Uterus (tissue), 4 donors: ENCODE measurements around the gene PDPN. TPM values are rescaled to one million over a fixed set of nuclear protein-coding genes. Genes with fewer than 3 reads are reported as not detected.

ENCODE experiments used
- DNase-seq, 2 donors: peaks; one replicate each; pipeline ENCODE4 v3.0.0-alpha.2; 2019 to 2020
- H3K27ac ChIP-seq, 2 donors: fragments of 200-600 bp; sonication (generic); 1 replicate in 1 of 2; 2 replicates in 1 of 2; pipeline ENCODE4 v1.5.1; 2016 to 2018
- H3K27me3 ChIP-seq, 2 donors: fragments of 200-600 bp; sonication (generic); one replicate each; pipeline ENCODE4 v1.5.1; 2018 to 2019; ENCODE audit warnings: control low read depth in 1 of 2
- H3K36me3 ChIP-seq, 2 donors: fragments of 200-600 bp; sonication (generic); one replicate each; pipeline ENCODE4 v1.5.1; 2019; ENCODE audit warnings: control low read depth in 1 of 2
- H3K4me1 ChIP-seq, 2 donors: fragments of 200-600 bp; sonication (generic); one replicate each; pipeline ENCODE4 v1.5.1; 2018 to 2019; ENCODE audit warnings: control low read depth in 1 of 2
- H3K4me3 ChIP-seq, 2 donors: fragments of 200-600 bp; sonication (generic); 1 replicate in 1 of 2; 2 replicates in 1 of 2; pipeline ENCODE4 v1.5.1; 2018 to 2019; ENCODE audit warnings: mild to moderate bottlenecking in 1 of 2
- H3K9me3 ChIP-seq, 2 donors: fragments of 200-600 bp; sonication (generic); one replicate each; pipeline ENCODE4 v1.5.1; 2019; ENCODE audit warnings: control low read depth in 1 of 2
- POLR2A ChIP-seq, 2 donors: fragments of 450-650 bp; IDR thresholded peaks; one replicate each; pipeline ENCODE4 v1.6.1; 2016; ENCODE audit warnings: antibody characterized with exemption in 2 of 2, mild to moderate bottlenecking in 1 of 2, moderate library complexity in 1 of 2
- intact Hi-C: fragments of 100-400 bp; cut with DNase I; formaldehyde crosslinking; loops from one replicate; pipeline ENCODE4 v1.15.1; 2023; ENCODE audit warnings: low total_unique reads
- total RNA-seq, 4 donors: library from RNA; depleted of rRNA in 3 of 4; stranded (reverse); fragments of >200 nt in 3 of 4; gene quantifications; one replicate each; pipeline versions ENCODE4 v1.1.0 to v1.2.4, GENCODE V29; 2014 to 2023
- TF ChIP-seq, protein P1 (sequence below), 4 experiments: fragments of 200-600 bp in 2 of 4; fragments of 450-650 bp in 2 of 4; sonication (generic) in 2 of 4; IDR thresholded peaks; one replicate each; pipeline ENCODE4 v1.5.1; 2016 to 2019; ENCODE audit warnings: antibody characterized with exemption in 4 of 4, mild to moderate bottlenecking in 2 of 4, moderate library complexity in 1 of 4
- donor health status: DM: yes; HTN: yes; CAD: no.

The PDPN gene
- total RNA-seq, 4 donors from 2014 or later, result 17.7 to 50.0 (median 30.7) TPM

DNA sequence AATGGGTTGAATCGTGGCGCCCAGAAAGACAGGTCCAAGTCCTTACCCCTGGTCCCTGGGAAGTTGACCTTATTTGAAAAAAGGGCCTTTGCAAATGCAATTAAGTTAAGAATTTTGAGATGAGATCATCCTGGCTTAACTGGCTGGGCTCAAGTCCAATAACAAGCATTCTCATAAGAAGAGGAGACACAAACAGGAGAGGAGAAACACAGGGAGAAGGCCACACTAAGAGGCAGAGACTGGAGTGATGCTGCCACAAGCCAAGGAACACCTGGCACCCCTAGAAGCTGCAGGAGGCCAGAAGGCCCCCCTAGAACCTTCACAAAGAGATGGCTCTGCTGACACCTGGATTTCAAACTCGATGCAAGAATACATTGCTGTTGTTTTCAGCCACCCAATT, 44.6 kb downstream of the PDPN start:
- Histone ChIP-seq H3K36me3 (no peaks in the 10 kb centered on the region), H3K9me3 (no peaks in the 10 kb centered on the region), H3K4me1 (no peaks in the 10 kb centered on the region), H3K27ac (no peak overlapping the region), H3K27me3 (no peaks in the 10 kb centered on the region), H3K4me3 (no peak overlapping the region)
- TF ChIP-seq, protein P1, sequence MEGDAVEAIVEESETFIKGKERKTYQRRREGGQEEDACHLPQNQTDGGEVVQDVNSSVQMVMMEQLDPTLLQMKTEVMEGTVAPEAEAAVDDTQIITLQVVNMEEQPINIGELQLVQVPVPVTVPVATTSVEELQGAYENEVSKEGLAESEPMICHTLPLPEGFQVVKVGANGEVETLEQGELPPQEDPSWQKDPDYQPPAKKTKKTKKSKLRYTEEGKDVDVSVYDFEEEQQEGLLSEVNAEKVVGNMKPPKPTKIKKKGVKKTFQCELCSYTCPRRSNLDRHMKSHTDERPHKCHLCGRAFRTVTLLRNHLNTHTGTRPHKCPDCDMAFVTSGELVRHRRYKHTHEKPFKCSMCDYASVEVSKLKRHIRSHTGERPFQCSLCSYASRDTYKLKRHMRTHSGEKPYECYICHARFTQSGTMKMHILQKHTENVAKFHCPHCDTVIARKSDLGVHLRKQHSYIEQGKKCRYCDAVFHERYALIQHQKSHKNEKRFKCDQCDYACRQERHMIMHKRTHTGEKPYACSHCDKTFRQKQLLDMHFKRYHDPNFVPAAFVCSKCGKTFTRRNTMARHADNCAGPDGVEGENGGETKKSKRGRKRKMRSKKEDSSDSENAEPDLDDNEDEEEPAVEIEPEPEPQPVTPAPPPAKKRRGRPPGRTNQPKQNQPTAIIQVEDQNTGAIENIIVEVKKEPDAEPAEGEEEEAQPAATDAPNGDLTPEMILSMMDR (IDR thresholded peaks at IDR 0.05), result no peak
- no peak for TF ChIP-seq POLR2A (IDR thresholded peaks at IDR 0.05)
- intact Hi-C loops, result no loop called here
- DNase-seq, result no peak

DNA sequence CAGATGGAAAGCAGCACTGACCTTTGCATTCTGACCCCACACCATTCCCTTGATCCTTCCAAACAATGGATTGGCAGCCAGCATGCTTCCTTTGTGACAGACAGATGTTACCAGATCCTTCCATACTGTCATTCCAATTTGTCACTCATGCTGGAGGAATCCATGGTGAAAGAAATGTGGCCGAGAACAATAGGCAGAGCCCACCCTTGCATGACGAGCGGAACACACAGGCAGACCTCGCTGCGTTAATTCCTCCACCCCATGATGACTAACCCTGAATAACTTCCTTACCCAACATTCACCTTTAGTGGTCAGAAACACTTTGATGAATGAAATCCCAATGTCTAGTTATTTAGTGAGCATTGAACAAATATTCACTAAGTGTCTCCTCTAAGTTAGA, 45.1 kb downstream of the PDPN start:
- intact Hi-C loops, result no loop called here
- no peak for TF ChIP-seq POLR2A (IDR thresholded peaks at IDR 0.05)
- TF ChIP-seq, protein P1 (IDR thresholded peaks at IDR 0.05), result no peak
- no peaks in the 10 kb centered on the region for H3K4me1 ChIP-seq

DNA sequence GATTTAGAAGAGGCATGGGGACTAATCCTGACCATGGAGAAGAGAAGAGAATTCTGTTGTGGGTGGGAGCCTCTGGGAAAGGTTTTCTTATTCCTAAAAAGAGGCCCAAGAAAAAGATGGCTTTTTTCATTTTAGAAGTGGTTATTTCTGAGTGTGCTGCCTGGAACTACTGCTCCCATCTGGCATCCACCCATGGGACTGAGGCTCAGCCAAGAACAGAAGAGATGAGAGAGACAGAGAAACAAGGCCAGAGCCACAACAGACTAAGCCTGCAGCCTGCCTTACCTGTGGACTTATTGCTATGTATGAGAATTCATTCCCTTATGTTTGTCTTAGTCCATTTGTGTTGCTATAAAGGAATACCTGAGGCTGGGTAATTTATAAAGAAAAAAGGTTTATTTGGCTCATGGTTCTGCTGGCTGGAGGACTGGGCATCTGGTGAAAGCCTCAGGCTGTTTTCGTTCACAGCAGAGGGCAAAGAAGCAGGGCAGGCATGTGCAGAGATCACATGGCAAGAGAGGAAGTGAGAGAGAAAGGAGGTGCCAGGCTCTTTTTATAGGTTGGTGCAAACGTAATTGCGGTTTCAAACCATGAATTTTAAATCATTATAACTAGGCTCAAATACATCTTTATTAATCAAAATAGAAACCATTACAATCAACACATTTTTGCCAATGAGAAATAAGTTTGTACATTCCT, 58.8 kb downstream of the PDPN start:
- Histone ChIP-seq H3K27ac (no peak overlapping the region), H3K4me1 (no peaks in the 10 kb centered on the region), H3K36me3 (no peaks in the 10 kb centered on the region), H3K27me3 (no peaks in the 10 kb centered on the region), H3K9me3 (no peaks in the 10 kb centered on the region), H3K4me3 (no peak overlapping the region)
- TF ChIP-seq, protein P1 (IDR thresholded peaks at IDR 0.05), result no peak
- TF ChIP-seq POLR2A (IDR thresholded peaks at IDR 0.05), result no peak
- intact Hi-C loops, result no loop called here
- DNase-seq, result no peak

More for the DNA sequence above, 45.1 kb downstream of the PDPN start:
- no peak for DNase-seq
- Histone ChIP-seq H3K9me3 (no peaks in the 10 kb centered on the region), H3K36me3 (no peaks in the 10 kb centered on the region), H3K27ac (no peak overlapping the region), H3K4me3 (no peak overlapping the region), H3K27me3 (no peaks in the 10 kb centered on the region)

DNA sequence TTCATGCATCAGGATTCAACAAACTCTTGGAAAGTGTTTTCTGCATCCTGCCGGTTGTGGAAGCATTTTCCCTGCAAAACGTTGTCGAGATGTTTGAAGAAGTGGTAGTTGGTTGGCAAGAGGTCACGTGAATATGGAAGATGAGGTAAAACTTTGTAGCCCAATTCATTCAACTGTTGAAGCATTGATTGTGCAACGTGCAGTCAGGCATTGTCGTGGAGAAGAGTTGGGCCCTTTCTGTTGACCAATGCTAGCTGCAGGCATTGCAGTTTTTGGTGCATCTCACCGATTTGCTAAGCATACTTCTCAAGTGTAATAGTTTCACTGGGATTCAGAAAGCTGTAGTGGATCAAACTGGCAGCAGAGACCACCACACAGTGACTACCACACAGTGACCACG, 59.4 kb downstream of the PDPN start:
- no peaks in the 10 kb centered on the region for H3K4me1 ChIP-seq
- TF ChIP-seq, protein P1 (IDR thresholded peaks at IDR 0.05), result no peak
- TF ChIP-seq POLR2A (IDR thresholded peaks at IDR 0.05), result no peak
- no peaks in the 10 kb centered on the region for H3K9me3 ChIP-seq
- no peak overlapping the region for H3K27ac ChIP-seq
- DNase-seq, result no peak
- intact Hi-C loops, result no loop called here
- no peaks in the 10 kb centered on the region for H3K36me3 ChIP-seq
- H3K27me3 ChIP-seq, result no peaks in the 10 kb centered on the region
- H3K4me3 ChIP-seq, result no peak overlapping the region

DNA sequence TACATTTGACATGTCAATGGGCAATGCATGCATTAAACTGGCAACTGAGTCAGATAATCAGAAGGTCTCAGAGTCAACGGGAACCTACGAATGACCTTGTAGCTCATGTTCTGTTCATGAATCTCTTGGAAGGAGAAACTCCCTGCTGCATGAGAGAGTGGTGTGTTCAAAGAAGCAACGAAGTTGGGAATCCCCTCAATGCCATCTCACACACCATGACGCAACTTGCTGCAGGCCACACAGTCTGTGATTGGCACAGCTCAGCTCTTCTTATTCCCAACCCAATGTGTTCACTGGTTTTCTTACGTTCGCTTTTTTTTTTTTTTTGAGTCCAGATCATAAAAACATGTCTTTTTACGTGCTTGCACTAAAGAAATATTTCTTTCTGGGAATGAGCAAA, 62.9 kb downstream of the PDPN start:
- DNase-seq, result no peak
- no peak overlapping the region for H3K4me3 ChIP-seq
- H3K4me1 ChIP-seq, result no peaks in the 10 kb centered on the region
- no peaks in the 10 kb centered on the region for H3K36me3 ChIP-seq
- no peak for TF ChIP-seq POLR2A (IDR thresholded peaks at IDR 0.05)
- TF ChIP-seq, protein P1 (IDR thresholded peaks at IDR 0.05), result no peak
- intact Hi-C loops, result no loop called here
- no peaks in the 10 kb centered on the region for H3K9me3 ChIP-seq
- no peak overlapping the region for H3K27ac ChIP-seq
- H3K27me3 ChIP-seq, result no peaks in the 10 kb centered on the region
